GM12878 (cell line): ENCODE data around the gene TTLL7. TPM values are rescaled to one million over a fixed set of nuclear protein-coding genes. Genes with fewer than 3 reads are reported as not detected.

ENCODE experiments used
- ATAC-seq: fragments of 200-7000 bp; cut with Tn5 transposase; 3 replicates; pipeline ENCODE4 v1.9.1; 2020; ENCODE audit warnings: mild to moderate bottlenecking, moderate library complexity
- BruUV-seq: library from RNA; stranded (reverse); fragments of 400-500 nt; replicated peaks from 2 replicates; lab custom pipeline; 2021; lab: Mats Ljungman, UMichigan
- CTCF ChIA-PET: fragments of 300-600 bp; sonication (Branson Sonifier 250); formaldehyde crosslinking; extraction: SDS; loops from one replicate; lab custom pipeline; 2021; ENCODE audit warnings: inconsistent platforms; lab: Yijun Ruan, JAX
- POLR2A ChIA-PET: fragments of 350-600 bp; formaldehyde crosslinking; extraction: SDS; loops from one replicate; lab custom pipeline; 2021; ENCODE audit warnings: inconsistent platforms; lab: Charles Lee
- RAD21 ChIA-PET: fragments of 300-600 bp; sonication (Branson Sonifier 250); formaldehyde crosslinking; loops from one replicate; lab custom pipeline; 2023; ENCODE audit warnings: antibody characterized with exemption; ENCODE audit not compliant: unreplicated experiment; lab: Charles Lee
- SMC1A ChIA-PET: fragments of 300-600 bp; sonication (Branson Sonifier 250); formaldehyde crosslinking; loops from one replicate; lab custom pipeline; 2023; ENCODE audit not compliant: unreplicated experiment, uncharacterized antibody; lab: Charles Lee
- DNase-seq: peaks from one replicate; pipeline ENCODE4 v3.0.0-alpha.2; 2011; ENCODE audit warnings: low read depth, low spot score
- FAIRE-seq: peaks from 3 replicates; lab custom pipeline; 2011; peaks lifted over from hg19 to GRCh38; lab: Jason Lieb, UNC
- H2AFZ ChIP-seq: 2 replicates; pipeline ENCODE4 v1.6.0; 2011; ENCODE audit warnings: low read depth, low read length, control low read depth; ENCODE audit not compliant: control insufficient read depth
- H3K27ac ChIP-seq: 2 replicates; pipeline ENCODE4 v1.5.1; 2011; ENCODE audit warnings: control low read depth; ENCODE audit not compliant: control insufficient read depth, insufficient read depth
- H3K27me3 ChIP-seq, 2 experiments: replicated peaks in 1 of 2; 2 replicates each; pipeline versions ENCODE4 v1.6.0 to v1.6.1; 2011; ENCODE audit warnings: low read length in 1 of 2; ENCODE audit not compliant: control insufficient read depth in 2 of 2, insufficient read depth in 2 of 2
- H3K36me3 ChIP-seq, 2 experiments: 2 replicates each; pipeline ENCODE4 v1.5.1; 2011; ENCODE audit warnings: low read length in 1 of 2; ENCODE audit not compliant: control insufficient read depth in 2 of 2, insufficient read depth in 2 of 2
- H3K4me1 ChIP-seq: 2 replicates; pipeline ENCODE4 v1.6.1; 2011; ENCODE audit warnings: mild to moderate bottlenecking, low read length, moderate library complexity, mixed read lengths; ENCODE audit not compliant: control insufficient read depth, insufficient read depth
- H3K4me2 ChIP-seq: 2 replicates; pipeline ENCODE4 v1.6.0; 2011; ENCODE audit warnings: control low read depth; ENCODE audit not compliant: control insufficient read depth, insufficient read depth
- H3K4me3 ChIP-seq: fragments of 200-600 bp; sonication (generic); 2 replicates; pipeline ENCODE4 v1.5.1; 2016
- H3K79me2 ChIP-seq: 2 replicates; pipeline ENCODE4 v1.6.0; 2011; ENCODE audit warnings: low read length; ENCODE audit not compliant: control insufficient read depth, insufficient read depth
- H3K9ac ChIP-seq: 2 replicates; pipeline ENCODE4 v1.8.0; 2011; ENCODE audit warnings: low read length, control low read depth, mixed read lengths; ENCODE audit not compliant: control insufficient read depth, insufficient read depth
- H3K9me3 ChIP-seq: replicated peaks from 3 replicates; pipeline ENCODE4 v1.5.1; 2011; ENCODE audit warnings: mild to moderate bottlenecking, low read length; ENCODE audit not compliant: control insufficient read depth, insufficient read depth
- H4K20me1 ChIP-seq: 2 replicates; pipeline ENCODE4 v1.6.0; 2011; ENCODE audit not compliant: control insufficient read depth, insufficient read depth
- BCL3 ChIP-seq: IDR thresholded peaks from 2 replicates; pipeline ENCODE4 v1.6.1; 2011; ENCODE audit warnings: borderline replicate concordance, low read depth, mild to moderate bottlenecking, moderate library complexity, low read length; ENCODE audit not compliant: insufficient read depth, poor library complexity, severe bottlenecking
- BHLHE40 ChIP-seq, 2 experiments: fragments of 450-650 bp in 1 of 2; IDR thresholded peaks; 2 replicates each; pipeline ENCODE4 v1.6.1; 2011 to 2017; ENCODE audit warnings: low read depth in 2 of 2, borderline replicate concordance in 1 of 2, improper control_type of control experiment in 1 of 2, low read length in 1 of 2, mild to moderate bottlenecking in 1 of 2
- CBFB ChIP-seq: IDR thresholded peaks from 2 replicates; pipeline ENCODE4 v1.6.1; 2016; ENCODE audit warnings: antibody characterized with exemption, low read depth
- CBX3 ChIP-seq: fragments of 200-600 bp; sonication (generic); IDR thresholded peaks from 2 replicates; pipeline ENCODE4 v1.6.1; 2016; ENCODE audit warnings: low read depth, borderline replicate concordance
- CBX5 ChIP-seq: sonication (generic); IDR thresholded peaks from 2 replicates; pipeline ENCODE4 v1.6.1; 2016; ENCODE audit warnings: low read depth, moderate library complexity, mild to moderate bottlenecking, inconsistent platforms
- CHD4 ChIP-seq: fragments of 200-600 bp; sonication (generic); IDR thresholded peaks from 2 replicates; pipeline ENCODE4 v1.6.1; 2016; ENCODE audit warnings: mild to moderate bottlenecking
- CREB1 ChIP-seq: IDR thresholded peaks from 2 replicates; pipeline ENCODE4 v1.6.1; 2012; ENCODE audit warnings: low read depth, mild to moderate bottlenecking, inconsistent platforms
- EED ChIP-seq: sonication (generic); IDR thresholded peaks from 2 replicates; pipeline ENCODE4 v1.6.1; 2016; ENCODE audit warnings: antibody characterized with exemption, low read depth
- KLF5 ChIP-seq: fragments of 450-650 bp; IDR thresholded peaks from 2 replicates; pipeline ENCODE4 v1.6.1; 2014; ENCODE audit warnings: mild to moderate bottlenecking; ENCODE audit not compliant: partially characterized antibody
- NFYB ChIP-seq: IDR thresholded peaks from 2 replicates; pipeline ENCODE4 v1.6.1; 2011; ENCODE audit warnings: low read depth, mild to moderate bottlenecking, low read length, improper control_type of control experiment, moderate library complexity; ENCODE audit not compliant: insufficient read depth
- POU2F2 ChIP-seq: IDR thresholded peaks from 3 replicates; pipeline ENCODE4 v1.6.1; 2011; ENCODE audit warnings: low read depth, mild to moderate bottlenecking, low read length, borderline replicate concordance
- RB1 ChIP-seq: fragments of 450-650 bp; formaldehyde crosslinking; IDR thresholded peaks from 2 replicates; pipeline ENCODE4 v1.6.1; 2017; ENCODE audit warnings: mild to moderate bottlenecking, borderline replicate concordance
- RELA ChIP-seq: fragments of 450-650 bp; IDR thresholded peaks from 2 replicates; pipeline ENCODE4 v1.8.0; 2014; ENCODE audit warnings: borderline replicate concordance; ENCODE audit not compliant: partially characterized antibody
- STAT3 ChIP-seq: IDR thresholded peaks from 2 replicates; pipeline ENCODE4 v1.6.1; 2011; ENCODE audit warnings: low read depth, low read length, improper control_type of control experiment
- TCF12 ChIP-seq: IDR thresholded peaks from 2 replicates; pipeline ENCODE4 v1.6.1; 2011; ENCODE audit warnings: low read depth, mild to moderate bottlenecking, low read length
- in situ Hi-C: fragments of 300-500 bp; cut with MboI; formaldehyde crosslinking; loops from 9 replicates; pipeline ENCODE4 v1.14.3; 2018; ENCODE audit warnings: mixed read lengths
- intact Hi-C: fragments of 100-400 bp; cut with micrococcal nuclease; formaldehyde crosslinking; loops from one replicate; pipeline ENCODE4 v1.14.2; 2022; ENCODE audit not compliant: unreplicated experiment
- polyA plus RNA-seq, 11 experiments: library from polyadenylated mRNA; depleted of rRNA in 4 of 11; unstranded in 6 of 11; stranded (reverse) in 5 of 11; fragments of >200 nt; fragmentation: Nextera tagmentation in 4 of 11; fragmentation: Illumina TruSeq in 1 of 11; extraction: Ambion mirVana in 4 of 11; extraction: Trizol in 1 of 11; gene quantifications; 1 replicate in 1 of 11; 2 replicates in 10 of 11; pipeline versions ENCODE4 v1.2.1 to v1.2.3, GENCODE V29; 2011 to 2016; ENCODE audit warnings: inconsistent platforms in 2 of 11, missing spikeins in 2 of 11, low read depth in 1 of 11
- total RNA-seq, 4 experiments: library from RNA; depleted of rRNA in 3 of 4; stranded (reverse); fragments of >200 nt in 3 of 4; fragmentation: Illumina TruSeq in 1 of 4; extraction: Trizol in 1 of 4; gene quantifications; 2 replicates each; pipeline versions ENCODE4 v1.2.1 to v1.2.3, GENCODE V29; 2013 to 2021
- TF ChIP-seq, protein P1 (sequence below): fragments of 450-650 bp; IDR thresholded peaks from 2 replicates; pipeline ENCODE4 v1.6.1; 2017; ENCODE audit warnings: low read depth, mild to moderate bottlenecking, moderate library complexity
- TF ChIP-seq, protein P2 (sequence below): fragments of 450-650 bp; formaldehyde crosslinking; IDR thresholded peaks from 2 replicates; pipeline ENCODE4 v1.5.0; 2022; ENCODE audit warnings: mild to moderate bottlenecking, missing genetic modification characterization
- TF ChIP-seq, protein P3 (sequence below): IDR thresholded peaks from 2 replicates; pipeline ENCODE4 v1.6.1; 2012; ENCODE audit warnings: low read length, inconsistent platforms

TTLL7 gene
- total and polyA plus RNA-seq, 10 of the 15 experiments (the other 5 are each of a cell fraction or from before 2014, with no cell fraction given): 0.03 to 1.4 (median 0.61) TPM

DNA sequence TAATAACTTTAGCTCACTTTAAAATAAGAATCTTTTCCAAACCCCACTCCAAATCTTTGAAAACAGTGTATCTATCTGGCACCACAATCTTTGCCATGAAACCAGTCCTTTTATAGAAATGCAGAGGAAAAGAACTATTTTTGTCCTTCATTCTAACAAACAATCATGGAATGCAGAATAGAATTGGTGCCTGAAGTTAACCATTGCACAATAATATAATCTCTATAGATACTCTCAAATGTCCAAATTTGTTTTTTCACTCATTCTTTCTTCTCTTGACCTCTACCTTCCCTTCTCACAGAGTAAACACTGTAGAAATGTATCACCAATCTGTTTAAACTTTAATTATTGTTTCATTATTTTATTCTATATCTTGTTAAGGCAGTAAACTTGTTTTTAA is 34.8 kb downstream of the TTLL7 start:
- H3K79me2 ChIP-seq: no peaks in the 10 kb centered on the region
- no peak overlapping the region for H3K9ac ChIP-seq
- no peak overlapping the region for H2AFZ ChIP-seq
- in situ Hi-C loops: no loop called here
- RAD21 ChIA-PET: no interaction called here
- no peaks in the 10 kb centered on the region for H3K27me3 ChIP-seq
- ATAC-seq (no peak), DNase-seq (no peak), FAIRE-seq (no peak)
- BruUV-seq: no TSS peak
- H3K27ac ChIP-seq: no peak overlapping the region
- H3K9me3 ChIP-seq: no peaks in the 10 kb centered on the region
- SMC1A ChIA-PET: interaction anchor here (0.8 kb wide), 1 partner anchor 37 kb away, joined by 3 read pairs; no protein-coding TSS in a partner anchor
- no peaks in the 10 kb centered on the region for H3K36me3 ChIP-seq
- no peak overlapping the region for H3K4me2 ChIP-seq
- no peaks in the 10 kb centered on the region for H3K4me1 ChIP-seq
- no peak overlapping the region for H3K4me3 ChIP-seq
- intact Hi-C loops: no loop called here
- H4K20me1 ChIP-seq: no peaks in the 10 kb centered on the region
- CTCF ChIA-PET: no interaction called here
- TF ChIP-seq, protein P1, sequence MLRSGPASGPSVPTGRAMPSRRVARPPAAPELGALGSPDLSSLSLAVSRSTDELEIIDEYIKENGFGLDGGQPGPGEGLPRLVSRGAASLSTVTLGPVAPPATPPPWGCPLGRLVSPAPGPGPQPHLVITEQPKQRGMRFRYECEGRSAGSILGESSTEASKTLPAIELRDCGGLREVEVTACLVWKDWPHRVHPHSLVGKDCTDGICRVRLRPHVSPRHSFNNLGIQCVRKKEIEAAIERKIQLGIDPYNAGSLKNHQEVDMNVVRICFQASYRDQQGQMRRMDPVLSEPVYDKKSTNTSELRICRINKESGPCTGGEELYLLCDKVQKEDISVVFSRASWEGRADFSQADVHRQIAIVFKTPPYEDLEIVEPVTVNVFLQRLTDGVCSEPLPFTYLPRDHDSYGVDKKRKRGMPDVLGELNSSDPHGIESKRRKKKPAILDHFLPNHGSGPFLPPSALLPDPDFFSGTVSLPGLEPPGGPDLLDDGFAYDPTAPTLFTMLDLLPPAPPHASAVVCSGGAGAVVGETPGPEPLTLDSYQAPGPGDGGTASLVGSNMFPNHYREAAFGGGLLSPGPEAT: no peak
- no peak for TF ChIP-seq RELA
- no peak for TF ChIP-seq BHLHE40 (IDR thresholded peaks at IDR 0.05; ENCODE audit: borderline replicate concordance in 1 of 2, low read depth in 2 of 2, low read length in 1 of 2)
- TF ChIP-seq CBFB: no peak
- no peak for TF ChIP-seq BCL3
- no peak for TF ChIP-seq TCF12
- TF ChIP-seq CBX5: no peak
- TF ChIP-seq NFYB: no peak
- TF ChIP-seq POU2F2: no peak
- no peak for TF ChIP-seq EED
- no peak for TF ChIP-seq RB1
- TF ChIP-seq CREB1: no peak
- no peak for TF ChIP-seq CBX3
- no peak for TF ChIP-seq CHD4
- no peak for TF ChIP-seq KLF5
- TF ChIP-seq STAT3: no peak
- TF ChIP-seq, protein P2, sequence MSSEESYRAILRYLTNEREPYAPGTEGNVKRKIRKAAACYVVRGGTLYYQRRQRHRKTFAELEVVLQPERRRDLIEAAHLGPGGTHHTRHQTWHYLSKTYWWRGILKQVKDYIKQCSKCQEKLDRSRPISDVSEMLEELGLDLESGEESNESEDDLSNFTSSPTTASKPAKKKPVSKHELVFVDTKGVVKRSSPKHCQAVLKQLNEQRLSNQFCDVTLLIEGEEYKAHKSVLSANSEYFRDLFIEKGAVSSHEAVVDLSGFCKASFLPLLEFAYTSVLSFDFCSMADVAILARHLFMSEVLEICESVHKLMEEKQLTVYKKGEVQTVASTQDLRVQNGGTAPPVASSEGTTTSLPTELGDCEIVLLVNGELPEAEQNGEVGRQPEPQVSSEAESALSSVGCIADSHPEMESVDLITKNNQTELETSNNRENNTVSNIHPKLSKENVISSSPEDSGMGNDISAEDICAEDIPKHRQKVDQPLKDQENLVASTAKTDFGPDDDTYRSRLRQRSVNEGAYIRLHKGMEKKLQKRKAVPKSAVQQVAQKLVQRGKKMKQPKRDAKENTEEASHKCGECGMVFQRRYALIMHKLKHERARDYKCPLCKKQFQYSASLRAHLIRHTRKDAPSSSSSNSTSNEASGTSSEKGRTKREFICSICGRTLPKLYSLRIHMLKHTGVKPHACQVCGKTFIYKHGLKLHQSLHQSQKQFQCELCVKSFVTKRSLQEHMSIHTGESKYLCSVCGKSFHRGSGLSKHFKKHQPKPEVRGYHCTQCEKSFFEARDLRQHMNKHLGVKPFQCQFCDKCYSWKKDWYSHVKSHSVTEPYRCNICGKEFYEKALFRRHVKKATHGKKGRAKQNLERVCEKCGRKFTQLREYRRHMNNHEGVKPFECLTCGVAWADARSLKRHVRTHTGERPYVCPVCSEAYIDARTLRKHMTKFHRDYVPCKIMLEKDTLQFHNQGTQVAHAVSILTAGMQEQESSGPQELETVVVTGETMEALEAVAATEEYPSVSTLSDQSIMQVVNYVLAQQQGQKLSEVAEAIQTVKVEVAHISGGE (CRISPR knock-in tag): no peak
- TF ChIP-seq, protein P3, sequence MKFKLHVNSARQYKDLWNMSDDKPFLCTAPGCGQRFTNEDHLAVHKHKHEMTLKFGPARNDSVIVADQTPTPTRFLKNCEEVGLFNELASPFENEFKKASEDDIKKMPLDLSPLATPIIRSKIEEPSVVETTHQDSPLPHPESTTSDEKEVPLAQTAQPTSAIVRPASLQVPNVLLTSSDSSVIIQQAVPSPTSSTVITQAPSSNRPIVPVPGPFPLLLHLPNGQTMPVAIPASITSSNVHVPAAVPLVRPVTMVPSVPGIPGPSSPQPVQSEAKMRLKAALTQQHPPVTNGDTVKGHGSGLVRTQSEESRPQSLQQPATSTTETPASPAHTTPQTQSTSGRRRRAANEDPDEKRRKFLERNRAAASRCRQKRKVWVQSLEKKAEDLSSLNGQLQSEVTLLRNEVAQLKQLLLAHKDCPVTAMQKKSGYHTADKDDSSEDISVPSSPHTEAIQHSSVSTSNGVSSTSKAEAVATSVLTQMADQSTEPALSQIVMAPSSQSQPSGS: no peak
- POLR2A ChIA-PET: no interaction called here
